Muscle layer of duodenum (tissue), 2 donors: ENCODE data around the gene PPP3CA.

Experiments used
- H3K27ac ChIP-seq: one replicate; pipeline ENCODE4 v1.7.0; 2013; ENCODE audit warnings: mild to moderate bottlenecking, low read length
- H3K27me3 ChIP-seq: one replicate; pipeline ENCODE4 v1.7.0; 2013; ENCODE audit warnings: low read depth, mild to moderate bottlenecking, control low read depth, low read length
- H3K36me3 ChIP-seq, 2 donors: one replicate each; pipeline ENCODE4 v1.7.0; 2013; ENCODE audit warnings: low read length in 2 of 2, control low read depth in 1 of 2, mild to moderate bottlenecking in 1 of 2; ENCODE audit not compliant: insufficient read depth in 2 of 2, control insufficient read depth in 1 of 2
- H3K4me1 ChIP-seq, 2 donors: one replicate each; pipeline ENCODE4 v1.7.0; 2013; ENCODE audit warnings: low read length in 2 of 2, mild to moderate bottlenecking in 2 of 2, control low read depth in 1 of 2, moderate library complexity in 1 of 2; ENCODE audit not compliant: insufficient read depth in 2 of 2, control insufficient read depth in 1 of 2
- H3K4me3 ChIP-seq, 2 donors: one replicate each; pipeline ENCODE4 v1.7.0; 2013; ENCODE audit warnings: low read length in 2 of 2, low read depth in 1 of 2, mild to moderate bottlenecking in 1 of 2
- H3K9me3 ChIP-seq, 2 donors: one replicate each; pipeline ENCODE4 v1.7.0; 2013; ENCODE audit warnings: low read length in 2 of 2, control low read depth in 1 of 2, mild to moderate bottlenecking in 1 of 2; ENCODE audit not compliant: control insufficient read depth in 1 of 2
- donor health status: healthy.

Gene PPP3CA

DNA sequence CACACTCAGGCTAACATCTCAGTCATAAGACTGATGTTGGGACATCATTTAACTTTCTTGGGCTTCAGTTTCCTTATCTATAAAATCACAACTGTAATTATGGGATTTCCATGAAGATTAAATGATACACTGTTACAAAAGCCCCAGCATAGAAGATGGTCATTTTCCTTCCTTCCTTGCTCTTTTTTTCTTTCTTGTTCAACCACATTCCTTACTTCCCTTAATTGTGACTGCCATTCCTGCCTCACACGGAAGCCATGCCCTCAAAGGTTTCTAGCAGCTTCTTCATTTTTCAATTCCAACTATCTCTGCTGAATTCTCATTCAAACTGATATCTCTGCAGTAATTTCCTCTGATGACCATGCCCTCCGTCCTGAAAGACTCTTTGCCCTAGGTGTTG lies 311.8 kb downstream of the PPP3CA start:
- H3K27me3 ChIP-seq = no peaks in the 10 kb centered on the region

DNA sequence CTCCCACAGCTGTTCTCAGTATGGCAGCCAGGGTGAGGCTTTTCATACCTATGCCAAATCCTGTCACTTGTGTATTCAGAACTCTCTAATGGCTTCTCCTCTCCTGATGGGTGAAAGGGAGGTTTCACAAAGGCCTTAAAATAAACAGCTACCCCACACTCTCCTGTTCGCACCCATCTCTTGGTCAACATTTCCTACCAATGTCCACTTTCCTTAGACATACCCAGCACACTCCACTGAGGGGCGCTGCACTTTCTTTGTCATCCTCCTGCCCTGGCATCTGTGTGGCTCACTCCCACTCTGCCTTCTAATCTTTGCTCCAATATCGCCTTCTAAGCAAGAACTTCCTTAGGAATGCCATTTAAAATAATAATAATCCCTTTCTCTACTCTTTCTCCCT lies 313.3 kb downstream of the PPP3CA start:
- no peaks in the 10 kb centered on the region for H3K9me3 ChIP-seq
- H3K27me3 ChIP-seq = no peaks in the 10 kb centered on the region
- H3K4me3 ChIP-seq = no peak overlapping the region
- peaks cover 4 to 8% of the 10 kb centered on the region in 2 donors for H3K36me3 ChIP-seq
- no peaks in the 10 kb centered on the region for H3K4me1 ChIP-seq
- H3K27ac ChIP-seq = no peak overlapping the region

More for the DNA sequence above, 311.8 kb downstream of the PPP3CA start:
- peaks cover 4 to 14% of the 10 kb centered on the region in 2 donors for H3K36me3 ChIP-seq
- no peaks in the 10 kb centered on the region for H3K9me3 ChIP-seq
- no peak overlapping the region for H3K27ac ChIP-seq
- H3K4me1 ChIP-seq = no peaks in the 10 kb centered on the region
- no peak overlapping the region for H3K4me3 ChIP-seq

DNA sequence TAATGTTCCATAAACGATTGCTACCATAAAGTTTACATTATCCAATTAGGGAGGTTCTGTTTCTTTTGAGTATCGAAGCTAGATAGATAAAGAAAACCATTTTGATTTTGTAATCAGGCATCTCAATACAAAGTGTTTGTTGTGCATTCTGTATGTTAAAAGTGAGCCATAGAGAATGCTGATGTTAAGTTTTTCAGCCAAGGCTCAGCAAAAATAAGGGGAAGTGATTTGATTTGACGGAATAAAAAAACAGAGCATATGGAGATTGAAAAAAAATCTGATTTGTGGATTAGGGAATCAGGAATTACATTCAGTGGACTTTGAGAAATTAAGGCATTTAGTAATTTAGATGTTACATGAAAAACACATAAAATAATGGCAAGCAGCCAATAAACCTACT lies 314.8 kb downstream of the PPP3CA start:
- Histone ChIP-seq H3K4me3 (no peak overlapping the region), H3K4me1 (no peaks in the 10 kb centered on the region), H3K36me3 (peaks cover 4 to 8% of the 10 kb centered on the region in 2 donors), H3K9me3 (no peaks in the 10 kb centered on the region), H3K27me3 (no peaks in the 10 kb centered on the region), H3K27ac (no peak overlapping the region)

DNA sequence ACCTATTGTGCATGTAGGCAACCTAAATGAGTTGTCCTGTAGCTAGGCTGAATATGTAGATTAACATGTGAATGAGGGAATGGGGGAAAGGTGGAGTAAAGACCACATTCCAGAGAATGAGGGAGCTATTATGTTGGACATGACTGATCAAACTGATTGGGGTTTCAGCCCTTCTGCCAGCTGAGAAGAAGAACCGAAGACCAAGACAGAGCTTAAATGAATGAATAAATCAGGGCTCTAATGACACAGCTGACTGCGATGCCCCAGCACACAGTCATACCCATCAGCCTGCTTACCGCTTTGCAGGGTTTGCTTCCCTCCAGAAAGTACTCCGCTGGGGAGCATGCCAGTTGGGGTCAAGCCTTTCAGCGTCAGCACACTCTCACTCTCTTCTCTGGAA lies 315.4 kb downstream of the PPP3CA start:
- Histone ChIP-seq H3K36me3 (peaks cover 4 to 8% of the 10 kb centered on the region in 2 donors), H3K4me1 (no peaks in the 10 kb centered on the region), H3K4me3 (no peak overlapping the region), H3K27me3 (no peaks in the 10 kb centered on the region), H3K27ac (no peak overlapping the region), H3K9me3 (no peaks in the 10 kb centered on the region)

DNA sequence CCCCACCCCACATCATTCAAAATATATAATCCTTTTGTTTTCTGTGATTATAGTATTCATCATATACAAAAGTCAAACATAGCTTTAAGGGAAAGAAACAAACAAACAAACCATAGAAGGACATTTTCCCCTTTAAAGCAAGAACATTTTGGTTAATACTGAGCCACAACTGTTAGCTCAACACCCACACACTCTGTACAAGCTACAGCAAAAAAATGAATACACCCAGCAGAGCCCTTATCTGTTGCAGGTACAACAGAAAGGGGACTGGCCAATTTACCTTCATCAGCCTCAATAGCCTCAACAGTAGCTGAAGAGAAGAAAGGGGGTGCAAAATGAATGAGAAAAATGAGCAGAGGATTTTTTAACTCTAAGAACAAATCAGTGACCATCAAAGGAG lies 318.4 kb downstream of the PPP3CA start:
- Histone ChIP-seq H3K4me3 (no peak overlapping the region), H3K4me1 (no peaks in the 10 kb centered on the region), H3K36me3 (peaks cover 4 to 15% of the 10 kb centered on the region in 2 donors), H3K27ac (no peak overlapping the region), H3K9me3 (no peaks in the 10 kb centered on the region), H3K27me3 (no peaks in the 10 kb centered on the region)

DNA sequence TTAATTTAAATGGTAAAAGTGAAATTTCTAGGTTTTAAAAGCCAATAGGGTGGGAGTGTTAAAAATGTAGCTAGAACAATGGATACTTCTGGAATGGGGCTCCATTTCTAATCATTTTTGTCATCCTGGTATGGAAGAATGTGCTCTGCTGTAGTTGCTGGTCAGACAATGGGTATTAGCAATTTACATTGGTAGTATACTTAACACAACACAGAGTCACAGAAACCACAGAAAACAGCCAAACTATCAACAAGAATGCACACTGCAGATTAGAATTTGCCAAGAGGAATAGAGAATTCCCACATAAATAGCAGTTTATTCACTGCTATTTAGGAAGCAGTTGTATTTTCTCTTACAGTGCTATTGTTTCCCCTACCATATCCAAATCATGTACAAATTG lies 319.6 kb downstream of the PPP3CA start:
- H3K4me3 ChIP-seq = no peak overlapping the region
- no peaks in the 10 kb centered on the region for H3K4me1 ChIP-seq
- peaks cover 4 to 15% of the 10 kb centered on the region in 2 donors for H3K36me3 ChIP-seq
- no peak overlapping the region for H3K27ac ChIP-seq
- no peaks in the 10 kb centered on the region for H3K9me3 ChIP-seq
- no peaks in the 10 kb centered on the region for H3K27me3 ChIP-seq

DNA sequence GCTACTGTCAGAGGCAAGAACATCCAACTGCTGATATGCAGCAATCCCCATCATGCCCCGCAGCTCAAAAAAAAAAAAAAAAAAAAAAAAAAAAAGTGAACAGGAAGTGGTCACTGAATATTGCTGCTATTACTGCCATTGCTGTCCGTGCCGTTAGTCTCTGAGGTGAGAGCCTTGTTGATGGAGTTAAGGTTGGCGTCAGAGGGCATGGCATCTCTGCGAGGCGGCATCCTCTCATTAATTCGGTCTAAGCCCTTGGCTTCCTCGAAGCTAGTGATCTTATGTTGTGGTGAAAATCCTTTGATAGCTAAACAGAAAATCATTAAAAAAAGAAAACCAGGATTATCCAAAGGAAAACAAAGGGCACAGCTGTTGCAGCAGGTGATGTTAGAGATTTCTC lies 321.6 kb downstream of the PPP3CA start:
- Histone ChIP-seq H3K9me3 (no peaks in the 10 kb centered on the region), H3K4me3 (no peak overlapping the region), H3K27me3 (no peaks in the 10 kb centered on the region), H3K27ac (no peak overlapping the region), H3K36me3 (peaks cover 0 to 10% of the 10 kb centered on the region in 2 donors), H3K4me1 (no peaks in the 10 kb centered on the region)

DNA sequence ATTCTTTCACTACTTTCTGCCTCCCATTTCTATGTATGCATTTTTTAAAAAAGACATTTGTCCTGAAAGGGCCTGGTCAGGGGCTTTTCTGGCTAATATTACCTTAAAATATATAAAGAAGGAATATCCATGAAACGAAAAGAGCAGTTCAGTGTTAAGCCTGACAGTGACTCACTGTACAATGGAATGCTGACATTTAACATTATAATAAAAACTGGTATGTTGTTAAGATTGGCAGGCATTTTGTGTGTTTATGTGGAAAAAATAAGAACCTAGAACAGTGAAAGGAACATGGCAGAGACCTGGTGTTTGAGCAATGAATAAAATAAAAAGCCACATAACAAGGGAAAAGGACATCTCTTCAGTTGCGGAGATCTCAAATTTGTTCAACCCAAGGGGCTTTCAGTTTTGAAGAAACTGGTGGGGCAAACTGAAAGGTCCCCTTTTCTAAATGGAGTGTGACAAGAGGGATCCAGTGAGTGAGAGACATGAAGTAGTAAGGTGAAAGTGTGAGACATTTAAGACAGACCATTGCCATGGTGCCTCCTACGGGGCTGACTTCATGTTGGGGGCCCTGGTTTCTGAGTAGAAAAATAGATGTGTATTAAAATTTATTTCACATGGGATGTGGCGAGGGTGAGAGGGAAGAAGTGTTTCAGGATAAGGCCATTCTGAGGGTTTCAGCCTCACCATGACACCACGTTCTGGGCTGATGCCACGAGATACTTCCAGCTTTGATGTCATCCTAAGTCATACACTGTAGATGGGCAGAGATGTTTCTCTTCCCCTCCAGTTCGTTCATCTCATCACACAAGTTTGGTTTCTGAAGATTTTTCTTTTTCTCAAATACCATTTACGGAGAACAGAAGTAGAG lies 324.9 kb downstream of the PPP3CA start:
- Histone ChIP-seq H3K4me3 (no peak overlapping the region), H3K4me1 (no peaks in the 10 kb centered on the region), H3K27ac (no peak overlapping the region), H3K36me3 (peaks cover 0 to 7% of the 10 kb centered on the region in 2 donors), H3K9me3 (no peaks in the 10 kb centered on the region), H3K27me3 (no peaks in the 10 kb centered on the region)

DNA sequence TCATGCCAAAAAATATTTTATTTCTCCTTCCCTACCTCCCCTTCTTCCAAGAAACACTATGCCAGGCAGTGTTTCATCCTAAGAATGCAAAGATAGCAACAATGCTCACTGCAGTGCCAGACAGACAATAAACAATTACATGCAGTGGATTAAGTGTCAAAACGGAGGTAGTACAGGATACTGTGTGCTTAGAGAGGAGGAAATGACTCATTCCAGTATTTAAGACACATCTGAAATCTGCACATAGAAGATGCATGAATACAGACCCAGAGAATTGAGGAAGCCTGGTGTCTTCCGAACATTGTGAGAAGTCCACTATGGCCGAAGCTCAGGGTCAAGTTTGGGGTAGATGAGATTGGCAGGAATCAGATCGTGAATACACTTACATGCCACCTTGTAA lies 326.4 kb downstream of the PPP3CA start:
- H3K4me3 ChIP-seq = no peak overlapping the region
- no peaks in the 10 kb centered on the region for H3K27me3 ChIP-seq
- H3K27ac ChIP-seq = no peak overlapping the region
- no peaks in the 10 kb centered on the region for H3K9me3 ChIP-seq
- peaks cover 0 to 3% of the 10 kb centered on the region in 2 donors for H3K36me3 ChIP-seq
- no peaks in the 10 kb centered on the region for H3K4me1 ChIP-seq

DNA sequence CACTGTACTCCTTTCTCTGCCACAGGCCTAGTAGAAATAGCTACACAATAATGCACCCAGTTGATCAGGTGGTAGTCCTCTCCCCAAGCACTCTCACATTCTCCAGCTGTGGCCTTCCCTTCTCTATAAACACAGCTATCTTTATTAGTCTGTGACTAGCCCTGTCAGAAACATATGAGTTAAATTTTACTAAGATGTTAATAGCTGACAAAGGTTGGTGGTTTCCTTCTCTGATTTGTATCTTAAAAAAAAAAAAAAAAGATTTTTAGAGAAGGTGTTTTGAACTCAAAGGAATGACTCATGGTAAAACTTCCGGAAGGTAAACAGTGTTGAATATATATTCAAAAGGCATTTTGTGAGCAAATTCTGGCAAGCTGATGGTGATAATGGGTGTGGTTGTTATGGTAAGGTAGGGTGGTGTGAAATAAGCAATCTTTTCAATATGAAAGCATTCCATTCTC lies 327.4 kb downstream of the PPP3CA start:
- no peaks in the 10 kb centered on the region for H3K36me3 ChIP-seq
- no peaks in the 10 kb centered on the region for H3K9me3 ChIP-seq
- no peak overlapping the region for H3K4me3 ChIP-seq
- no peaks in the 10 kb centered on the region for H3K4me1 ChIP-seq
- no peak overlapping the region for H3K27ac ChIP-seq
- no peaks in the 10 kb centered on the region for H3K27me3 ChIP-seq

DNA sequence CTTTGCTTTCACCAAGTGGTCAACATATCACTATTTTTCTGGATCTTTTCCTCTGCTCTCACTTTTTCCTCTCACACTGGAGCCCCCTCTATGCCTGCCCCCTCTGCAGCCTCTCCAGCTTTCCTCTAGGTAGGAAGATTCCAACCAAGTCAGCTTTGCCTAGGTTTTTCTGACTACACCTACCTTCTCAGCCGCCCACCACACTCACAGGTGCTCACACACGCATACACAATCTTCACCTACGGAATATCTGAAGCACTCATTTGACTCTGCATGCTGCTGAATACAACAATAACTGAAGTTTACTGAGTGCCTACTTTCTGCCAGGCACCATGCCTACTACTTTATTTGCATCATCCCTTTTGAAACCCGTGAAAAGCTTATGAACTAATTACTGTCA lies 328.0 kb downstream of the PPP3CA start:
- Histone ChIP-seq H3K4me3 (no peak overlapping the region), H3K9me3 (no peaks in the 10 kb centered on the region), H3K27me3 (no peaks in the 10 kb centered on the region), H3K36me3 (no peaks in the 10 kb centered on the region), H3K27ac (no peak overlapping the region), H3K4me1 (no peaks in the 10 kb centered on the region)

DNA sequence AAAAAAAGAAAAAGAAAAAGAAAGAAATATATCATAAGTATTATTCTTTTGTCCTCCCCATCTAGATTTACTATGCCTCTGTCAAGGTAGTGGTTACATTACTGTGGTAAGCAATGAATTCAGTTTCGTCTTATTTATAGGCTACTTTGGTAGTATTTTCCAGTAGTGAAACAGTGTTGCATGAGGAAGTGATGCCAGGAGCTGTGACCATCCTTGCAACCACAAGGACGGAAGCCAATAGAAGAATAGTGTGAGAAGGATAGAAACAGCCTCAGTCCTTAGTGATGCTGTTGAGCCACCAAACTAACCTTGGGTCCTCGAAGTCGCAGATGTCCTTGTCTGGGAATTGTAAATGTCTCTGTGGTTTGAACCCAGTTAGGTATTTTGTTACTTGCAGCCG lies 328.5 kb downstream of the PPP3CA start:
- Histone ChIP-seq H3K4me3 (no peak overlapping the region), H3K4me1 (no peaks in the 10 kb centered on the region), H3K36me3 (no peaks in the 10 kb centered on the region), H3K27ac (no peak overlapping the region), H3K27me3 (no peaks in the 10 kb centered on the region), H3K9me3 (no peaks in the 10 kb centered on the region)
